Measurements from ENCODE around the gene OR2T2. TPM values are rescaled to one million over a fixed set of nuclear protein-coding genes. Genes with fewer than 3 reads are reported as not detected.
"Not testable (repeated sequence)": the region's sequence is repeated elsewhere in the genome, so short reads cannot be mapped to it uniquely, and the experiment has no call there.

The OR2T2 gene
- total RNA-seq, 1 experiment from 2014 or later = not detected

DNA sequence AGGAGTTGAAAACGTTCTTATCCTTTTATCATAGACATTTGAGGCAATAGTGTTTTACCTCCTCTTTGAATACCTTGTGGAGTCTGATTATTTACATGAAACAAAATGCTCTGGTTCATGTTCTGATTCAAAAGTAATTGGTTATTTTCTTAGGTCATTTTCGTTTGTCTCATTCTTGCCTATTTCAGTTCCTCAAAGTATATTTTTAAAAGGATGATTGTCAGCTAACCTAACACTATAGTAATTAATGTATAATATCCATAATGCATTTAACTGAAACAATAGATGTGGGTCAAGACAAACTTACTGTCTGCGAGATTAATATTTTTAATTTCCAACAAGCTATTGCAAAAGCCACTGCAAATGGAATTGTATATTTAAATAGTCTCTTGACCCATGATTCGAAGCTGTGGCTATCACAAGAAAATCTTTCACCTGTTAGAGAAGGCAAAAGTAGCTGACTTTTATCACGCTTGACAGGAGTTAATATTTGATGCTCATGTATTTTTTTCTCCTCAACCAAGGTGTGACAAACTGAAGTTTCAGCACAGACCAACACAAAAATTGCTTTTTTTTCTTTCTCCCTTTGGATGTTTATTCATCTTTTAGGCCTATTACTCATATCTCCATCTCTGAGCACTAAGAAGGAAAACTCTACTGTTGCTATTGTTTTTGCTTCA is 5.2 kb downstream of the OR2T2 start:
- DNase-seq (ENCODE audit: low read depth) = not testable (repeated sequence)

GRCh38 chr1:248453619-248454018 is 8.2 kb downstream of the OR2T2 start:
- DNase-seq (ENCODE audit: low read depth) = not testable (repeated sequence)

DNA sequence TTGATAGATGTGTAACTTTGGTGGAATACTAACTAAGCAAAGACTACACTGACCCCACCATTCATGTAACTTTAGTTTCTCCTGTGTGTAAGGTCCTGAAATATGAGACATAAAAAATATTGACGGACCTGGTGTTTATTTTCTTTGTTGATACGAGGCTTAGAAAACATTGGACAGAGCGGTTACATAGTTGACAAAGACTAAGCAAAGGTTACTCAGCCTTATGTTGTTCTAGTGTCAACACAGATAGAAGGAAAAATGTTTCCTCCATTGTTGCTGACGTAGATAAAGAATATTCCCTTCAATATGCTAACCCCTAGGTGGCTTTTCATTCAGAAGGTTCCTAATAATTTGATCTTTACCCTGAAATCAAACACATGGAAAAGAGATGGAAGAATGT is 9.6 kb downstream of the OR2T2 start:
- DNase-seq (ENCODE audit: low read depth) = not testable (repeated sequence)

DNA sequence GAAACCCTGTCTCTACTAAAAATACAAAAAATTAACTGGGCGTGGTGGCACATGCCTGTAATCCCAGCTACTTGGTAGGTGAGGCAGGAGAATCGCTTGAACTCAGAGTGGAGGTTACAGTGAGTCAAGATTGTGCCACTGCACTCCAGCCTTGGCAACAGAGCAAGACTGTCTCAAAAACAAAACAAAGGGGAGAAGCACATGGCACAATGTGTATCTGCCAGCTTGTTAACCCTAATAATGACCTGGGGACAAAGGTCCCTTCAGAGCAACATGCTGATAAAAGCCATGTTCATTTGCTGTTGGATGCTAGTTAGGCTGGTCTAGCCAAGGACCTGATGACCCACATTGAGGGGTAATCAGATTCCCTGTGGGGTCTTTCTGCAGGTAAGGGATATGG is 11.2 kb downstream of the OR2T2 start:
- not testable (repeated sequence) for DNase-seq (ENCODE audit: low read depth)

DNA sequence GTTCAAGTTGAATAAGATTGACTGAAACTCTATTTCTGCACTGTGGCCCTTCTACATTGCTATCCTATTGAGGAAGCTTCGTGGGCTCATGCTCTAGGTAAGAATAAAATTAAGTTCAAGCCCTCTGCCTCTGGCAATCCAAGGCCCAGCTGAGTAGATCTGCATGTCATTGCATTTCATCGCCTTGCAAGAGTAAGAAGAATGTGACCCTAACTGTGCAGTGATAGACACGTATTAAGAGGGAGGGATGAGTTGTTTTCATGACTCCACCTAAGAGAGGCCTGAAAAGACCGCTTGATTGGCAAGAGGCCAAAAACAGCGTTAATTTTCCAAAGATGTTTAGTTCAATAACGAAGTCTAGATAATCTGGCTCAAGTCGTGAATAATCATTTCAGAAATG is 13.7 kb downstream of the OR2T2 start:
- peak; percentile 1 for DNase-seq (ENCODE audit: low read depth)

DNA sequence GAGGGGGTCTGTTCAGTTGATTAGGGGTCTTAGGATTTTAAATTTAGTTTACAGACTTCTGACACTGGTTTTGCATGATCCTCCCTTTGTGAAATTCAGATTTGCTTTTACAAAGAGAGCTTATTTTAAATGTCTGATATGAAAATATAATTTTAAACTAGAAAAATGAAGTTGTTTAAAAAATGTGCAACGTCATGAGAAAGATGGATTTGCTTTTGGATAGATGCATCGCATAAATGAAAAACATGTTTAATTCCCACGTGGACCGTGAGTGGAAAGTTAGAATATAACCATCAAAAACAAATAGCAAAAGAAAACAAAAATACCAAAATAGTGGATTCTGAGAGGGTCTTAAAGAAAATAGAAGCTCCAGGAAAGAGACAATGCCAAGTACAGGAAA is 25.7 kb downstream of the OR2T2 start:
- no peak for DNase-seq (ENCODE audit: low read depth)

DNA sequence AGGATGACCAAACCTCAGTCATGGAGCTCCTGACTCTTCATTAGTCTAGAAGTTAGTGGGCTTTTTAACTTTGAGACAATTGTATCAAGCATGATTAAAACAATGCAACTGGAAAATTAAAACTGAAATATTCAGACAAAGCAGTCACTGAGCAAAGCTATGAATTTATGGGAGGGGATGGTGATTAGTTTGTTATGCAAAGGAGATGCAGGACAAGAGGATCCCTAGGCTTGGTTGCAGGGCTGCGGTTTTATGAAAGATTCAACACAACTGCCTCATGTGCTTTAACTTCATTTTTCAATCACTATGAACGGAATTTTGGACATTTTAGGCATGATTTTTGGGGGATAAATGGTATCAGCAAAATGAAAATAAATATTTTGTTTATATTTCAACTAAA is 26.7 kb downstream of the OR2T2 start:
- DNase-seq (ENCODE audit: low read depth) = not testable (repeated sequence)

GRCh38 chr1:248473051-248473450 is 27.6 kb downstream of the OR2T2 start, which contains the start of gene OR2T3:
OR2T3 (plus strand) TSS chr1:248473351; CDS start chr1:248473351, 0 bp downstream.
- DNase-seq (ENCODE audit: low read depth) = not testable (repeated sequence)

DNA sequence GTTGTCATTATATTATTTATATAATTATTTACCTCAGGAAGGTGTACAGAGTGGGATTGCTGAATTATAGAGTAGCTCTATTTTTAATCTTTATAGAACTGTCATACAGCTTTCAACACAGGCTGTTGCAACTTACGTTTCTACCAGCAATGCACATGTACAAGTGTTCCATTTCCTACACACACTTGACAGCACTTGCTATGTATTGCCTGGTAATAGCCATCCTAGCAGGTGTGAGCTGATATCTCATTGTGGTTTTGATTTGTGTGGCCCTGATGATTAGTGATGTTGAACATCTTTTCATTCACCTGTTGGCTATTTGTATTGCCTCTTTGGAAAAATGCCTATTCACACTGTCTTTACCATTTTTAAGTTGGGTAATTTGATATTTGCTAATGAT is 30.2 kb downstream of the OR2T2 start:
- DNase-seq (ENCODE audit: low read depth) = not testable (repeated sequence)

GRCh38 chr1:248481686-248482579 is 36.5 kb downstream of the OR2T2 start:
- not testable (repeated sequence) for DNase-seq (ENCODE audit: low read depth)

DNA sequence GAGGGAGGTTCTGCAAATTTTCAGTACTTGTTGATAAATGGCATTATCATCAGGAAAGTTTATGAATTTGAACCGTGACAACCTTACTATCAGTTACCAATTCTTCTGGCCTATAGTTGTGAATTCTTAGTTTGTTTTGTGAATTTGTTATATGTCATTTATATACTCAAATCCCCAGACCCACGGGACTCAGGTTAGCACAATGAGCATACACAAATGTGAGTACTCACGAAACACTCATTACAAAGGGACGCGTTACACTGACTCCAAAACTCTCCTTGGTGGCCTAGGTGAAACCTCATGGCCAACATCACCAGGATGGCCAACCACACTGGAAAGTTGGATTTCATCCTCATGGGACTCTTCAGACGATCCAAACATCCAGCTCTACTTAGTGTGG is 42.9 kb downstream of the OR2T2 start, which contains the start of gene OR2T5:
OR2T5 (plus strand) TSS at position 301 of the 400 bp plus-strand sequence; CDS start at position 301, 0 bp downstream.
- not testable (repeated sequence) for DNase-seq (ENCODE audit: low read depth)

DNA sequence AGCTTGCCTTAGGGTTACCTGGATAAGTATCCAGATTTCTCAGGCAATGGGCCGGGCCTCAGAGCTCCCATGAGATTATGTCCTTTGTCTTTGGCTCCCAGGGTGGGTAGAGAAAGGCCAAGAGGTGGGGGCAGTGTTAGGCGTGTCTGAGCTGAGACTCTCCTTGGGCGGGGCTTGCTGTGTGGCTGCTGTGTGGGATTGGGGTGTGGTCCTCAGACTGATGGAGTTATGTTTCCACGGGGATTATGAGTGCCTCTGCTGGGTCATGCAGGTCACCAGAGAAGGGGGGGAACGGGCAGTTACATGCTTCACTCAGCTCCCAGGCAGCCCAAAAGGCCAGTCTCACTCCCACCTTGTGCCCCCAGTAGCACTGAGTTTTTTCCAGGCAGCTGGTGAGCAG is 51.2 kb downstream of the OR2T2 start:
- DNase-seq (ENCODE audit: low read depth) = not testable (repeated sequence)

- DNase-seq (ENCODE audit: low read depth) = not testable (repeated sequence)
Observed at GRCh38 chr1:248500305-248501035, 55.0 kb downstream of the OR2T2 start.

Other genes starting within 250 kb of the OR2T2 start
- gene OR2M3, start 248.4 kb upstream of the OR2T2 start, total RNA-seq (2014; rRNA removed; shearing (Covaris generic)) = not detected in 2 replicates
- gene OR2M4, start 214.2 kb upstream of the OR2T2 start, total RNA-seq (2014; rRNA removed; shearing (Covaris generic)) = 0.20 TPM in 1 of 2 replicates, not detected in the other
- gene OR2T33, start 167.7 kb upstream of the OR2T2 start, total RNA-seq (2014; rRNA removed; shearing (Covaris generic)) = not detected in 2 replicates
- gene OR2T12, start 142.2 kb upstream of the OR2T2 start, total RNA-seq (2014; rRNA removed; shearing (Covaris generic)) = not detected in 2 replicates
- gene OR2M7, start 121.1 kb upstream of the OR2T2 start, total RNA-seq (2014; rRNA removed; shearing (Covaris generic)) = not detected in 2 replicates
- not detected in 2 replicates for gene OR14C36, start 96.9 kb upstream of the OR2T2 start, total RNA-seq (2014; rRNA removed; shearing (Covaris generic))
- not detected in 2 replicates for gene OR2T4, start 84.0 kb upstream of the OR2T2 start, total RNA-seq (2014; rRNA removed; shearing (Covaris generic))
- not detected in 2 replicates for gene OR2T6, start 69.9 kb upstream of the OR2T2 start, total RNA-seq (2014; rRNA removed; shearing (Covaris generic))
- gene OR2T1, start 42.6 kb upstream of the OR2T2 start, total RNA-seq (2014; rRNA removed; shearing (Covaris generic)) = not detected in 2 replicates
- gene OR2T3, start 27.7 kb downstream of the OR2T2 start, total RNA-seq (2014; rRNA removed; shearing (Covaris generic)) = not detected in 2 replicates
- gene OR2T5, start 43.0 kb downstream of the OR2T2 start, total RNA-seq (2014; rRNA removed; shearing (Covaris generic)) = not detected in 2 replicates
- gene OR2G6, start 62.4 kb downstream of the OR2T2 start, total RNA-seq (2014; rRNA removed; shearing (Covaris generic)) = not detected in 2 replicates
- gene OR2T29, start 117.1 kb downstream of the OR2T2 start, total RNA-seq (2014; rRNA removed; shearing (Covaris generic)) = not detected in 2 replicates
- gene OR2T34, start 129.1 kb downstream of the OR2T2 start, total RNA-seq (2014; rRNA removed; shearing (Covaris generic)) = not detected in 2 replicates
- not detected in 2 replicates for gene OR2T10, start 152.1 kb downstream of the OR2T2 start, total RNA-seq (2014; rRNA removed; shearing (Covaris generic))
- not detected in 2 replicates for gene OR2T11, start 189.5 kb downstream of the OR2T2 start, total RNA-seq (2014; rRNA removed; shearing (Covaris generic))
- not detected in 2 replicates for gene OR2T35, start 199.6 kb downstream of the OR2T2 start, total RNA-seq (2014; rRNA removed; shearing (Covaris generic))
- not detected in 2 replicates for gene OR2T27, start 209.9 kb downstream of the OR2T2 start, total RNA-seq (2014; rRNA removed; shearing (Covaris generic))

Measured in RPMI7951 (cell line).